Smooth muscle cell (in vitro differentiated cells): ENCODE data around the gene TTC36. TPM values are rescaled to one million over a fixed set of nuclear protein-coding genes. Genes with fewer than 3 reads are reported as not detected.
"Not testable (repeated sequence)": the region's sequence is repeated elsewhere in the genome, so short reads cannot be mapped to it uniquely, and the experiment has no call there.

Source experiments
- DNase-seq: peaks from one replicate; lab custom pipeline; 2025; ENCODE audit not compliant: unreplicated experiment; lab: John Stamatoyannopoulos, UW
- H2AFZ ChIP-seq: fragments of 200-600 bp; sonication (generic); 2 replicates; pipeline ENCODE4 v1.6.0; 2016; ENCODE audit warnings: antibody characterized with exemption, low read depth, mild to moderate bottlenecking
- H3F3A ChIP-seq: fragments of 200-600 bp; sonication (generic); 2 replicates; pipeline ENCODE4 v1.6.0; 2017; ENCODE audit warnings: antibody characterized with exemption, low read depth
- H3K27ac ChIP-seq: fragments of 200-600 bp; sonication (generic); 2 replicates; pipeline ENCODE4 v1.5.1; 2016; ENCODE audit warnings: low read depth, mild to moderate bottlenecking
- H3K27me3 ChIP-seq: fragments of 200-600 bp; sonication (generic); 2 replicates; pipeline ENCODE4 v1.6.1; 2016; ENCODE audit warnings: low read depth, mild to moderate bottlenecking
- H3K36me3 ChIP-seq: fragments of 200-600 bp; sonication (generic); 2 replicates; pipeline ENCODE4 v1.5.1; 2016; ENCODE audit warnings: low read depth
- H3K4me1 ChIP-seq: fragments of 200-600 bp; sonication (generic); 2 replicates; pipeline ENCODE4 v1.5.1; 2016; ENCODE audit warnings: low read depth
- H3K4me2 ChIP-seq: fragments of 200-600 bp; sonication (generic); 2 replicates; pipeline ENCODE4 v1.6.0; 2016; ENCODE audit warnings: mild to moderate bottlenecking
- H3K4me3 ChIP-seq: fragments of 200-600 bp; sonication (generic); 2 replicates; pipeline ENCODE4 v1.5.1; 2016; ENCODE audit warnings: mild to moderate bottlenecking
- H3K79me2 ChIP-seq: fragments of 200-600 bp; sonication (generic); 2 replicates; pipeline ENCODE4 v1.6.0; 2016; ENCODE audit warnings: low read depth, mild to moderate bottlenecking
- H3K9ac ChIP-seq: fragments of 200-600 bp; sonication (generic); 2 replicates; pipeline ENCODE4 v1.6.0; 2016; ENCODE audit warnings: low read depth
- H3K9me3 ChIP-seq: fragments of 200-600 bp; sonication (generic); replicated peaks from 2 replicates; pipeline ENCODE4 v1.5.1; 2016; ENCODE audit warnings: low read depth
- H4K20me1 ChIP-seq: fragments of 200-600 bp; sonication (generic); 2 replicates; pipeline ENCODE4 v1.6.0; 2016; ENCODE audit warnings: low read depth
- CTCF ChIP-seq: fragments of 200-600 bp; sonication (generic); IDR thresholded peaks from 2 replicates; pipeline ENCODE4 v1.5.1; 2017; ENCODE audit warnings: borderline replicate concordance, mild to moderate bottlenecking, antibody characterized with exemption; ENCODE audit not compliant: insufficient read depth, poor library complexity, severe bottlenecking
- WGBS: methylation state at CpG from one replicate; pipeline ENCODE4 v1.1.7; 2016; ENCODE audit warnings: low lambda C conversion rate; 5-methylcytosine and 5-hydroxymethylcytosine counted together
- polyA plus RNA-seq: library from polyadenylated mRNA; unstranded; fragments of >200 nt; fragmentation: Nextera tagmentation; extraction: Ambion mirVana; gene quantifications from 2 replicates; pipeline ENCODE4 v1.2.1, GENCODE V29; 2016
- total RNA-seq: library from RNA; depleted of rRNA; stranded (reverse); fragments of >200 nt; gene quantifications from 2 replicates; pipeline ENCODE4 v1.2.3, GENCODE V29; 2014

The TTC36 gene, protein sequence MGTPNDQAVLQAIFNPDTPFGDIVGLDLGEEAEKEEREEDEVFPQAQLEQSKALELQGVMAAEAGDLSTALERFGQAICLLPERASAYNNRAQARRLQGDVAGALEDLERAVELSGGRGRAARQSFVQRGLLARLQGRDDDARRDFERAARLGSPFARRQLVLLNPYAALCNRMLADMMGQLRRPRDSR
- 4.6 TPM in 1 of 2 replicates, not detected in the other for total RNA-seq
- 0.31 and 1.5 TPM in 2 replicates for polyA plus RNA-seq

GRCh38 chr11:118527109-118527508, at the start of gene TTC36:
Gene TTC36 (plus strand): TSS chr11:118527474. CDS start chr11:118527495, 21 bp downstream.
- H3K9me3 ChIP-seq, result no peaks in the 10 kb centered on the region
- H3K9ac ChIP-seq, result no peak within 1 kb of the TSS
- H3K36me3 ChIP-seq, result no peaks in the 10 kb centered on the region
- no peak for DNase-seq
- peaks cover 7% of the 10 kb centered on the region for H3K4me1 ChIP-seq
- H3K27me3 ChIP-seq, result no peaks in the 10 kb centered on the region
- H3K4me3 ChIP-seq, result no peak within 1 kb of the TSS
- no peak within 1 kb of the TSS for H3K4me2 ChIP-seq
- no peaks in the 10 kb centered on the region for H3K79me2 ChIP-seq
- no peak within 1 kb of the TSS for H2AFZ ChIP-seq
- H3F3A ChIP-seq, result peaks cover 6% of the 10 kb centered on the region
- no peak within 1 kb of the TSS for H3K27ac ChIP-seq
- 82% methylated on average over 3 of the region's 3 CpGs for WGBS
- no peak for TF ChIP-seq CTCF
- no peaks in the 10 kb centered on the region for H4K20me1 ChIP-seq

DNA sequence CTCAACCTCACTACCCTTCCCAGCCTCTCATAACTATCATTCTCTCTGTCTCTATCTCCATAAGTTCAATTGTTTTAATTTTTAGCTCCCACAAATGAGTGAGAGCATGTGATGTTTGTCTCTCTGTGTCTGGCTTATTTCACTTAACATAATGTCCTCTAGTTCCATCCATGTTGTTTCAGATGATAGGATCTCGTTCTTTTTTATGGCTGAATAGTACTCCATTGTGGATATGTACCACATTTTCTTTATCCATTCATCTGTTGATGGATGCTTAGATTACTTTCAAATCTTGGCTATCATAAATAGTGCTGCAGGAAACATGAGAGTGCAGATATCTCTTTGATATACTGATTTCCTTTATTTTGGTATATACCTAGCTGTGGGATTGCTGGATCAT, 46.0 kb upstream of the TTC36 start:
- H3K9ac ChIP-seq, H3K4me1 ChIP-seq, H3F3A ChIP-seq, H3K27ac ChIP-seq, DNase-seq, H2AFZ ChIP-seq, H3K4me3 ChIP-seq, H4K20me1 ChIP-seq, H3K9me3 ChIP-seq, H3K4me2 ChIP-seq, H3K27me3 ChIP-seq: not testable (repeated sequence)
- peaks cover 11% of the 10 kb centered on the region for H3K79me2 ChIP-seq
- H3K36me3 ChIP-seq, result peaks cover 56% of the 10 kb centered on the region
- 97% methylated on average over 1 of the region's 1 CpG for WGBS

DNA sequence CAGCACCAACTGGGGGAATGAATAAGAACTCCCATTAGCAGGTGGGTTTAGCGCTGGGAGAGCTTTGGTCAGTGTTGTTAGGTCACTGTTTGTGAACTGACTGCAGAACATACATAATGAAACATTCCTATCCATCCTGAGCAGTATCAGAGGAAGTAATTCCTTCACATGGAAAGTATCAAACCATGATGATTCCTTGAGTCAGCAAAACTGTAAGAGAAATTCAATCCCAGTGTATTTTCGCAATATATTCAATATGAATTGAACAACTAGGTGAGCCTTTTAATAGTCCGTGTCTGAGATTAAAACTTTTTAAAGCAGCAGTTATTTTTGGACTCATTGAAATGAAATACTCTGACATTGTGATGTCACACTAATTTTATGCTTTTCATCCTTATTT, 42.9 kb upstream of the TTC36 start:
- Histone ChIP-seq H3K4me1 (no peaks in the 10 kb centered on the region), H3K4me3 (no peak overlapping the region), H3K36me3 (peaks cover 39% of the 10 kb centered on the region), H3K4me2 (no peak overlapping the region), H4K20me1 (no peaks in the 10 kb centered on the region), H3K27ac (no peak overlapping the region), H3K9ac (no peak overlapping the region), H3F3A (peaks cover 10% of the 10 kb centered on the region), H2AFZ (no peak overlapping the region), H3K9me3 (no peaks in the 10 kb centered on the region), H3K27me3 (no peaks in the 10 kb centered on the region), H3K79me2 (peaks cover 3% of the 10 kb centered on the region)
- no peak for TF ChIP-seq CTCF
- 97% methylated on average over 3 of the region's 3 CpGs for WGBS
- no peak for DNase-seq

GRCh38 chr11:118485273-118485672, 42.0 kb upstream of the TTC36 start:
- Histone ChIP-seq H3K79me2 (peaks cover 3% of the 10 kb centered on the region), H3K9ac (no peak overlapping the region), H3K4me3 (no peak overlapping the region), H3K36me3 (peaks cover 32% of the 10 kb centered on the region), H3K4me2 (no peak overlapping the region), H2AFZ (no peak overlapping the region), H3F3A (peaks cover 10% of the 10 kb centered on the region), H3K4me1 (no peaks in the 10 kb centered on the region), H3K27ac (no peak overlapping the region), H3K27me3 (no peaks in the 10 kb centered on the region), H4K20me1 (no peaks in the 10 kb centered on the region), H3K9me3 (no peaks in the 10 kb centered on the region)
- no peak for DNase-seq
- no peak for TF ChIP-seq CTCF
